ENCODE measurements around the gene GLRA3.
"Not testable (repeated sequence)": the region's sequence is repeated elsewhere in the genome, so short reads cannot be mapped to it uniquely, and the experiment has no call there.

The GLRA3 gene

DNA sequence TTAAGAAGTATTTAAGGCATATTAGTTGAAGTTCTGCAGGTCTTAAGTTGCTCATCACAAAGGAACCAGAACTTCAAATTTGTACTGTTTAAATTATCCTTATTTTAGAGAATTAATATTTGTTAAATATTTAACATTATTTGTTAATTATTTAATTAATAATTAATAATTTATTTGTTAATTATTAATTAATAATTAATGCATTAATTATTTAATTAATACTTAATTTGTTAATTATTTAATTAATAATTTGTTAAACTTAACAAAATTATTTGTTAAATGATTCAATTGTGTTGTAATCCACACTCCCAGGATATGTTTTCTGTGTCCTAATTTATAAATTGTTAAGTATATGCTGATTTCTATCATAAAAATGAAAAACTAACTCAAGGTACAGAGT lies 129.4 kb downstream of the GLRA3 start:
- H3K4me3 ChIP-seq (ENCODE audit: low read depth, low read length), result no peak overlapping the region
- TF ChIP-seq, protein P1, sequence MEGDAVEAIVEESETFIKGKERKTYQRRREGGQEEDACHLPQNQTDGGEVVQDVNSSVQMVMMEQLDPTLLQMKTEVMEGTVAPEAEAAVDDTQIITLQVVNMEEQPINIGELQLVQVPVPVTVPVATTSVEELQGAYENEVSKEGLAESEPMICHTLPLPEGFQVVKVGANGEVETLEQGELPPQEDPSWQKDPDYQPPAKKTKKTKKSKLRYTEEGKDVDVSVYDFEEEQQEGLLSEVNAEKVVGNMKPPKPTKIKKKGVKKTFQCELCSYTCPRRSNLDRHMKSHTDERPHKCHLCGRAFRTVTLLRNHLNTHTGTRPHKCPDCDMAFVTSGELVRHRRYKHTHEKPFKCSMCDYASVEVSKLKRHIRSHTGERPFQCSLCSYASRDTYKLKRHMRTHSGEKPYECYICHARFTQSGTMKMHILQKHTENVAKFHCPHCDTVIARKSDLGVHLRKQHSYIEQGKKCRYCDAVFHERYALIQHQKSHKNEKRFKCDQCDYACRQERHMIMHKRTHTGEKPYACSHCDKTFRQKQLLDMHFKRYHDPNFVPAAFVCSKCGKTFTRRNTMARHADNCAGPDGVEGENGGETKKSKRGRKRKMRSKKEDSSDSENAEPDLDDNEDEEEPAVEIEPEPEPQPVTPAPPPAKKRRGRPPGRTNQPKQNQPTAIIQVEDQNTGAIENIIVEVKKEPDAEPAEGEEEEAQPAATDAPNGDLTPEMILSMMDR (IDR thresholded peaks at IDR 0.05; ENCODE audit: low read depth, low read length, missing control alignments), result no peak
- DNase-seq (ENCODE audit: low read depth), result no peak
- in situ Hi-C loops (cut with HindIII; ENCODE audit: low sequenced_read_pairs), result no loop called here

DNA sequence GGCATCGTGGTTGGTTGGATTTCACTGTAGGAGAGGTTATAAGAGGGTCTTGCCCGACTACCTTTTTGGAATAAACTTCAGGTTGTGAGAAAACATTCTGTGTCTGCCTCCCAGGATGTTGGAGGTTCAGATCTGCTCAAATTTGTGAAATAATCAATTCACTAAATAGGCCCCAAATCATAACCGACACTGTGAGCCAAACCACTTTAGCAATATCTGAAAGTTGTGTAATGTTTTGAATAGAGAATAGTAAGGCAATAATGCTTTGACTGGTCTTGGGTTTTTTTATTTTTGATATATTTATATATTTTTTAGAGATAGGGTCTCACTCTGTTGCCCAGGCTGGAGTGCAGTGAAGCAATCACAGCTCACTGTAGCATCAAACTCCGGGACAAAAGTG lies 131.2 kb downstream of the GLRA3 start:
- in situ Hi-C loops (cut with HindIII; ENCODE audit: low sequenced_read_pairs), result no loop called here
- H3K4me3 ChIP-seq (ENCODE audit: low read depth, low read length), result no peak overlapping the region
- DNase-seq (ENCODE audit: low read depth), result no peak
- TF ChIP-seq, protein P1 (IDR thresholded peaks at IDR 0.05; ENCODE audit: low read depth, low read length, missing control alignments), result no peak

DNA sequence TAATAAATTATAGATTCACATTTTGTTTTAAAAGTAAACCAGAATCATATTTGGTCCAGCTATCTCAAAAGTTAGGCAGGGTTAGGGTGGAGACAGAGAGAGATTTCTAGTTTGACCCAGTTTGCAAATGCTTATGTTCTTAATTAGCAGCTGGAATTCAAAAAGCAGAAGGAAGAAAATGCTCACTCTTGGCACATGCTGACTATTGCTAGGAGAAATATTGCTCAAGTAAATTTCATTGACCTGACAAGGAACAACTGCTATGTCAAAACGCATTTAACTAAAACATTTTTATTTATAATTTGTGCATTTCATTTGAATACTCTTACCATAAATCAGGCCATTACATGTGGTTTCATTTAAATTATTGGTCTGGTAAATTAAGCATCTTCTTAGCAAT lies 131.8 kb downstream of the GLRA3 start:
- TF ChIP-seq, protein P1 (IDR thresholded peaks at IDR 0.05; ENCODE audit: low read depth, low read length, missing control alignments), result no peak
- no peak overlapping the region for H3K4me3 ChIP-seq (ENCODE audit: low read depth, low read length)
- in situ Hi-C loops (cut with HindIII; ENCODE audit: low sequenced_read_pairs), result no loop called here
- no peak for DNase-seq (ENCODE audit: low read depth)

DNA sequence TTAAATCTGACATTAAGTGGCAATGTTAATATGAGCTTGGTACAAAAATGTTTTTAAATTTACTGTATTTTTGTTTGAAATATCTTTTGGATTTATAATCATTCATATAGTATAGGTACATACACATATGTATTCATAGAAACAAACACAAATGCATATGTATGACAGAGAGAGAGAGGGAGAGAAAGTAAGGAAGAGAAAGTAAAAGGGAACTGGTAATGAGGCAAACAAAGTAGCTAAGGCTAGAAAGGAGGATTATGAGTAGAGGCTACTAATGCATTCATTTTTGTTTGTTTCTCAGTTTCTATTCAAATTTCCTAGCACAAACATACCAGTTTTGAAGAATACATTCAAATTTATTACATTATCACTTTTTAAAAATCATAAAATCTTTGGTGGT lies 132.4 kb downstream of the GLRA3 start:
- TF ChIP-seq, protein P1 (IDR thresholded peaks at IDR 0.05; ENCODE audit: low read depth, low read length, missing control alignments), result no peak
- no peak overlapping the region for H3K4me3 ChIP-seq (ENCODE audit: low read depth, low read length)
- DNase-seq (ENCODE audit: low read depth), result no peak
- in situ Hi-C loops (cut with HindIII; ENCODE audit: low sequenced_read_pairs), result no loop called here

DNA sequence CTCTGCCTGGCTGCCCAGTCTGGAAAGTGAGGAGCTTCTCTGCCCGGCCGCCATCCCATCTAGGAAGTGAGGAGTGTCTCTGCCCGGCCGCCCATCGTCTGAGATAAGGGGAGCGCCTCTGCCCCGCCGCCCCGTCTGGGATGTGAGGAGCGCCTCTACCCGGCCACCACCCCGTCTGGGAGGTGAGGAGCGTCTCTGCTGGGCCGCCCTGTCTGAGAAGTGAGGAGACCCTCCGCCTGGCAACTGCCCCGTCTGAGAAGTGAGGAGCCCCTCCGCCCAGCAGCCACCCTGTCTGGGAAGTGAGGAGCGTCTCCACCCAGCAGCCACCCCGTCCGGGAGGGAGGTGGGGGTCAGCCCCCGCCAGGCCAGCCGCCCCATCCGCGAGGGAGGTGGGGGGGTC lies 137.2 kb downstream of the GLRA3 start:
- H3K4me3 ChIP-seq (ENCODE audit: low read depth, low read length); in situ Hi-C loops (cut with HindIII; ENCODE audit: low sequenced_read_pairs); DNase-seq (ENCODE audit: low read depth): not testable (repeated sequence)

DNA sequence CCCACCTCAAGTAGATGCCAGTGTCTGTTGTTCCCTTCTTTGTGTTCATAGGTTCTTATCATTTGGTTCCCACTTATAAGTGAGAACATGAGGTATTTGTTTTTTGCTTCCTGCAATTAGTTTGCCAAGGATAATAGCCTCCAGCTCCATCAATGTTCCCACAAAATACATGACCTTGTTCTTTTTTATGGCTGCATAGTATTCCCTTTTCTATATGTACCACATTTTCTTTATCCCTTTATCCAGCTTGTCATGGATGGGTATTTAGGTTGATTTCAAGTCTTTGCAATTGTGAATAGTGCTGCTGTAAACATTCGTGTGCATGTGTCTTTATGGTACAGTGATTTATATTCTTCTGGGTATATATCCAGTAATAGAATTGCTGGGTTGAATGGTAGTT lies 138.4 kb downstream of the GLRA3 start:
- TF ChIP-seq, protein P1 (IDR thresholded peaks at IDR 0.05; ENCODE audit: low read depth, low read length, missing control alignments), result no peak
- in situ Hi-C loops (cut with HindIII; ENCODE audit: low sequenced_read_pairs), result no loop called here
- no peak overlapping the region for H3K4me3 ChIP-seq (ENCODE audit: low read depth, low read length)
- no peak for DNase-seq (ENCODE audit: low read depth)

DNA sequence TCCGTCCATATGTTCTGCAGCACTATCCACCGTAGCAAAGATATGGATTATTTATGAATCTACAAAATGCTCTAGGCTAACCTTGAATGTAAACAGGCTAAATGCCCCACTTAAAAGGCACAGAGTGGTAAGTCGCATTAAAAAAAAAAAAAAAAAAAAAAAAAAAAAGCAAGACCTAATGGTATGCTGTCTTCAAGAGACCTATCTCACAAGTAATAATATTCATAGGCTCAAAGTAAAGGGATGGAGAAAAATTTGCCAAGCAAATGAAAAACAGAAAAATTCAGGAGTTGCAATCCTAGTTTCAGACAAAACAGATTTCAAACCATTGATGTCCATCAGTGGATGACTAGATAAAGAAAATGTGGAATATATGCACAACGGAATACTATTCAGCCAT lies 139.4 kb downstream of the GLRA3 start:
- TF ChIP-seq, protein P1 (IDR thresholded peaks at IDR 0.05; ENCODE audit: low read depth, low read length, missing control alignments), result no peak
- H3K4me3 ChIP-seq (ENCODE audit: low read depth, low read length), result no peak overlapping the region
- no peak for DNase-seq (ENCODE audit: low read depth)
- in situ Hi-C loops (cut with HindIII; ENCODE audit: low sequenced_read_pairs), result no loop called here

Measured in astrocyte of the cerebellum (primary cell).